Measurements from ENCODE around the gene DHRS11.

- TF ChIP-seq CTCF (IDR thresholded peaks at IDR 0.05 in 4 of 5, conservative IDR thresholded peaks at IDR 0.05 in 1 of 5) (no peak), POLR2A (IDR thresholded peaks at IDR 0.05) (no peak)
Measured at GRCh38 chr17:36629970-36630502, 38.4 kb downstream of the DHRS11 start.
